ENCODE measurements around the gene RSPRY1.

RSPRY1 gene

GRCh38 chr16:57258910-57259475, 72.9 kb downstream of the RSPRY1 start:
- Histone ChIP-seq H3K27ac (replicated peaks) (no peak overlapping the region), H3K4me3 (replicated peaks; ENCODE audit: insufficient read depth, low read length) (no peak overlapping the region), H3K27me3 (ENCODE audit: insufficient read depth, poor library complexity, severe bottlenecking) (no peaks in the 10 kb centered on the region)
- DNase-seq (ENCODE audit: low read depth in 1 of 2, low spot score in 1 of 2), result no peak
- TF ChIP-seq SPI1 (IDR thresholded peaks at IDR 0.05; ENCODE audit: borderline replicate concordance, low read depth) (no peak), CTCF (IDR thresholded peaks at IDR 0.05; ENCODE audit: insufficient read depth, low read length) (no peak), POLR2AphosphoS5 (IDR thresholded peaks at IDR 0.05; ENCODE audit: low read depth) (no peak), REST (IDR thresholded peaks at IDR 0.05; ENCODE audit: insufficient replicate concordance, low read depth) (no peak), GABPA (IDR thresholded peaks at IDR 0.05; ENCODE audit: low read depth) (no peak)

GRCh38 chr16:57260294-57260929, 74.3 kb downstream of the RSPRY1 start:
- no peak for DNase-seq (ENCODE audit: low read depth in 1 of 2, low spot score in 1 of 2)
- H3K27ac ChIP-seq (replicated peaks), result no peak overlapping the region

More at GRCh38 chr16:57260294-57260929, 74.3 kb downstream of the RSPRY1 start:
- no peaks in the 10 kb centered on the region for H3K27me3 ChIP-seq (ENCODE audit: insufficient read depth, poor library complexity, severe bottlenecking)
- TF ChIP-seq POLR2AphosphoS5 (IDR thresholded peaks at IDR 0.05; ENCODE audit: low read depth), result no peak
- no peak for TF ChIP-seq CTCF (IDR thresholded peaks at IDR 0.05; ENCODE audit: insufficient read depth, low read length)
- no peak for TF ChIP-seq SPI1 (IDR thresholded peaks at IDR 0.05; ENCODE audit: borderline replicate concordance, low read depth)
- TF ChIP-seq REST (IDR thresholded peaks at IDR 0.05; ENCODE audit: insufficient replicate concordance, low read depth), result no peak
- no peak for TF ChIP-seq GABPA (IDR thresholded peaks at IDR 0.05; ENCODE audit: low read depth)
- no peak overlapping the region for H3K4me3 ChIP-seq (replicated peaks; ENCODE audit: insufficient read depth, low read length)

Measured in HL-60 (cell line).